Measurements from ENCODE around the gene NRROS. TPM values are rescaled to one million over a fixed set of nuclear protein-coding genes. Genes with fewer than 3 reads are reported as not detected.
"Not testable (repeated sequence)": the region's sequence is repeated elsewhere in the genome, so short reads cannot be mapped to it uniquely, and the experiment has no call there.

The NRROS gene
- total RNA-seq, 1 donor from 2014 or later = not detected

DNA sequence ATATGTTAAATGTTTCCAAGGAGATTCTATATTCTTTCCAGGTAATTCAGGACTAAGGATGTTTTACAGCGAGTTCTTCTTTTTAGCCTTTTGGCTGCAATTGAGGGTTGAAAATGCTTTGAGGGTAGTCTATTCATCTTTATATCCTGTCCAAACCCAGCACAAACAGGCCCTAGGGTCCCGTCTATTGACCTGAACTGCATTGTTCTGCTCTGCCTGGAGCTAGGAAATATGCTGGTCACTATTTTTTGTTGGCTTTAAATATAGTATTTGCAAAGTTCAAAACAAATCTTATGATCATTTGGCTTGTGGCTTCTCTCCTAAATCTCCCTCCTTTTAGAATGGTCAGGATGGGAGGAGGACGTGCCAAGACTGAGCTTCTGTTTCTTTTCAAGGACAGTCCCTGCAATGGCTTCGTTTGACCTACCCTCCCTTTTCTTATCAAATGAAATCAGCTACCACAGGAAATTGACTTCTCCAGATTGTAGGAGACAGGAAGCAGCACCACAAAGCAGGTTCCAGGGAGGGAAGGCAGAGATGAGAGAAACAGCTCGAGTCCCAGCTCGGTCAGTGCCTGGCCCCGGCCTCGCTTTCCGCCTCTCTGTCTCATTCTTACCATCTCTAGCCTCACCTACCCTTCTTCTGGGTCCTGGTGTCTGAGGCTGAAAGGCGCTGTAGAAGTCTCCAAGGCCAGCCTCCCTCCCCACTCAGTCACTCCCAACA lies 27.6 kb upstream of the NRROS start:
- DNase-seq (ENCODE audit: low read depth) (no peak), FAIRE-seq (no peak)
- H3K36me3 ChIP-seq (ENCODE audit: control insufficient read depth, insufficient read depth, low read length) = no peaks in the 10 kb centered on the region
- TF ChIP-seq, protein P1, sequence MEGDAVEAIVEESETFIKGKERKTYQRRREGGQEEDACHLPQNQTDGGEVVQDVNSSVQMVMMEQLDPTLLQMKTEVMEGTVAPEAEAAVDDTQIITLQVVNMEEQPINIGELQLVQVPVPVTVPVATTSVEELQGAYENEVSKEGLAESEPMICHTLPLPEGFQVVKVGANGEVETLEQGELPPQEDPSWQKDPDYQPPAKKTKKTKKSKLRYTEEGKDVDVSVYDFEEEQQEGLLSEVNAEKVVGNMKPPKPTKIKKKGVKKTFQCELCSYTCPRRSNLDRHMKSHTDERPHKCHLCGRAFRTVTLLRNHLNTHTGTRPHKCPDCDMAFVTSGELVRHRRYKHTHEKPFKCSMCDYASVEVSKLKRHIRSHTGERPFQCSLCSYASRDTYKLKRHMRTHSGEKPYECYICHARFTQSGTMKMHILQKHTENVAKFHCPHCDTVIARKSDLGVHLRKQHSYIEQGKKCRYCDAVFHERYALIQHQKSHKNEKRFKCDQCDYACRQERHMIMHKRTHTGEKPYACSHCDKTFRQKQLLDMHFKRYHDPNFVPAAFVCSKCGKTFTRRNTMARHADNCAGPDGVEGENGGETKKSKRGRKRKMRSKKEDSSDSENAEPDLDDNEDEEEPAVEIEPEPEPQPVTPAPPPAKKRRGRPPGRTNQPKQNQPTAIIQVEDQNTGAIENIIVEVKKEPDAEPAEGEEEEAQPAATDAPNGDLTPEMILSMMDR (IDR thresholded peaks at IDR 0.05; ENCODE audit: insufficient read depth, low read length, severe bottlenecking) = no peak
- H3K4me3 ChIP-seq (ENCODE audit: low read depth, low read length) = no peak overlapping the region
- H3K27me3 ChIP-seq (ENCODE audit: control insufficient read depth, insufficient read depth, low read length) = no peaks in the 10 kb centered on the region

DNA sequence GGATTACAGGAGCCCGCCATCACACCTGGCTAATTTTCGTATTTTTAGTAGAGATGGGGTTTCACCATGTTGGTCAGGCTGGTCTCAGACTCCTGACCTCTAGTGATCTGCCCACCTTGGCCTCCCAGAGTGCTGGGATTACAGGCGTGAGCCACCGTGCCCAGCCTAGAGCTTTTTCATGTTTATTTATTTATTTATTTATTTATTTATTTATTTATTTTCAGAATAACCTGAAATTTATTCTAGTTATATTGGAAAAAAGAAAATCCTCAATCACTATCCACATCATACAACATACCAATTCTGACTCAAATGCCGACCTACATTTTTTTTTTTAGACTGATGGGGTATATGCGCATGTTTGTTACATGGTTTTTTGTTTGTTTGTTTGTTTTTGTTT lies 24.3 kb upstream of the NRROS start:
- DNase-seq (ENCODE audit: low read depth); H3K4me3 ChIP-seq (ENCODE audit: low read depth, low read length); H3K36me3 ChIP-seq (ENCODE audit: control insufficient read depth, insufficient read depth, low read length); FAIRE-seq; H3K27me3 ChIP-seq (ENCODE audit: control insufficient read depth, insufficient read depth, low read length): not testable (repeated sequence)

DNA sequence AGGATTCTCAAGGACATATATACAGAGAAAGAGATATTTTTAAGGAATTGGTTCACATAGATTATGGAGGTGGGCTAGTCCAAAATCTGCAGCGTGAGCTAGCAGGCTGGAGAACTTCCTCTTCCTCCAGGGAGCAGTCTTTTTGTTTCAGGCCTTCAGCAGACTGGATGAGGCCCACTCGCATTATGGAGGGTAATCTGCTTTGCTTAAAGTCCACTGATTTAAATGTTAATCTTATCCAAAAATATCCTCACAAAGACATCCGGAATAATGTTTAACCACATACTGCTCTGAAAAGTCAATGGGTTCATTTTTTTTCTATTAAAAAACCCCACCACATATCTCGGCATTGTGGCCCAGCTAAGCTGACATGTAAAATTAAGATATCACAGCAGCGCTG lies 22.2 kb upstream of the NRROS start:
- H3K4me3 ChIP-seq (ENCODE audit: low read depth, low read length) = no peak overlapping the region
- no peaks in the 10 kb centered on the region for H3K36me3 ChIP-seq (ENCODE audit: control insufficient read depth, insufficient read depth, low read length)
- no peak for FAIRE-seq
- no peaks in the 10 kb centered on the region for H3K27me3 ChIP-seq (ENCODE audit: control insufficient read depth, insufficient read depth, low read length)
- DNase-seq (ENCODE audit: low read depth) = no peak
- TF ChIP-seq, protein P1 (IDR thresholded peaks at IDR 0.05; ENCODE audit: insufficient read depth, low read length, severe bottlenecking) = no peak

DNA sequence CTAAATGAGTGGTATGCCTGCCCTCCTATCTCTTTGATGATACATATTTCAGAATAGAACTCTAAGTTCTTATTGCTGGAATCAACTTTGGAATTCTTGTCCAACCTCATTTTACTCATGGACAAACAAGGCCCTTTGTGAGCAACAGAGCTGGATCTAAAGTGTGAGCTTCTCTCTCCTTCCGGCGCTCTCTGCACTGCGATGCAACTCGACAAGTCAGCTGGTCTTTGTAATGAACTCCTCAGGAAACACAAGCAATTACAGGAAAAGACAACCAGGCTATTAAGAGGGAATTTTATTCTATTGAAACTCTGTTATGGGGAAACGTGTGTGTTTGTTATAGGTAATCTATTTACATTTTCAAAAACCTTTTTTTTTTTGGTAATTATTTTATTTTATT lies 20.3 kb upstream of the NRROS start:
- TF ChIP-seq, protein P1 (IDR thresholded peaks at IDR 0.05; ENCODE audit: insufficient read depth, low read length, severe bottlenecking) = no peak
- H3K4me3 ChIP-seq (ENCODE audit: low read depth, low read length) = no peak overlapping the region
- H3K27me3 ChIP-seq (ENCODE audit: control insufficient read depth, insufficient read depth, low read length) = no peaks in the 10 kb centered on the region
- FAIRE-seq = no peak
- no peak for DNase-seq (ENCODE audit: low read depth)
- no peaks in the 10 kb centered on the region for H3K36me3 ChIP-seq (ENCODE audit: control insufficient read depth, insufficient read depth, low read length)

DNA sequence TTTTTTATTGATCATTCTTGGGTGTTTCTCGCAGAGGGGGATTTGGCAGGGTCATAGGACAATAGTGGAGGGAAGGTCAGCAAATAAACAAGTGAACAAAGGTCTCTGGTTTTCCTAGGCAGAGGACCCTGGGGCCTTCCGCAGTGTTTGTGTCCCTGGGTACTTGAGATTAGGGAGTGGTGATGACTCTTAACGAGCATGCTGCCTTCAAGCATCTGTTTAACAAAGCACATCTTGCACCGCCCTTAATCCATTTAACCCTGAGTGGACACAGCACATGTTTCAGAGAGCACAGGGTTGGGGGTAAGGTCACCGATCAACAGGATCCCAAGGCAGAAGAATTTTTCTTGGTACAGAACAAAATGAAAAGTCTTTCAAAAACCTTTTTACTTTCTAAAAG lies 19.9 kb upstream of the NRROS start:
- DNase-seq (ENCODE audit: low read depth); FAIRE-seq; H3K4me3 ChIP-seq (ENCODE audit: low read depth, low read length); H3K27me3 ChIP-seq (ENCODE audit: control insufficient read depth, insufficient read depth, low read length); H3K36me3 ChIP-seq (ENCODE audit: control insufficient read depth, insufficient read depth, low read length): not testable (repeated sequence)

DNA sequence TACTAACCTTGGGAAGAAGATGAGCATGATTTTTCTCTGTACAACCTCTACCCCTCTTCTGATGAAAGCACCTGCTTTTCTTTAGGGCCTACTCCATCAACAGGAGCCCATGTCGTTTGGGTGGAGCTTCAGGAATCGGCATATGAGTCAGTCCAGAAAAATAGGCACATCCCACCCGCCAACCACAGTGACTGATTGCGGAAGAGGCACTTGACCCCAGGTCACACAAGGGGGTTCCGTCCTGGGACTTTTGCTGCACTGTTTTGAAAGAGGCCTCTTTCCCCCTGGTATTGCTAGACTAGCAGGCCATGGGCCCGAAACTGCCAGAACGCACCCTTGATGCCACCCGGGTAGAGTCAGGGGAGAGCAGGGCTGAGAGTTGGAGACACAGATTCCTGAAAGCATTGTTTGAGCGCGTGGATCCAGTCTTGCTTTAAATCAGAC lies 19.3 kb upstream of the NRROS start:
- H3K27me3 ChIP-seq (ENCODE audit: control insufficient read depth, insufficient read depth, low read length) = no peaks in the 10 kb centered on the region
- no peaks in the 10 kb centered on the region for H3K36me3 ChIP-seq (ENCODE audit: control insufficient read depth, insufficient read depth, low read length)
- TF ChIP-seq, protein P1 (IDR thresholded peaks at IDR 0.05; ENCODE audit: insufficient read depth, low read length, severe bottlenecking) = no peak
- FAIRE-seq (no peak), DNase-seq (ENCODE audit: low read depth) (no peak)
- H3K4me3 ChIP-seq (ENCODE audit: low read depth, low read length) = no peak overlapping the region

DNA sequence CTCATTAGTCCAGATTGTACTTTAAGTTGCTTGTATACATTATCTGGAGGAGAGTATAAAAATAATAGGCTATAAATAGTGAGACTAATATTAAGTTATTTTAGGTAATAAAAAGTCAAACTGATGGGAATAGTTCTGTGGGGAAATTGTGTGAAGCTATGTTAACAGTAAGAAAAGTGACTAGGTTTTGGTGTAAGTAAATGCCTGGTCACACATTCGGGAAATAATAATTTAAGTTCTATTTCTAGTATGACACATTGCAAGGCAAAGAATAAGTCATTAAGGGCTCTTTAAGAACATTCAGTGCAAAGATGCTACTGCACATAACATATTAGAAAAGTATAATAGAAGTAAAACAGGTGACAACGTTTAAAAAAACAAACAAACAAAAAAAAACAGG lies 18.8 kb upstream of the NRROS start:
- no peaks in the 10 kb centered on the region for H3K27me3 ChIP-seq (ENCODE audit: control insufficient read depth, insufficient read depth, low read length)
- H3K36me3 ChIP-seq (ENCODE audit: control insufficient read depth, insufficient read depth, low read length) = no peaks in the 10 kb centered on the region
- H3K4me3 ChIP-seq (ENCODE audit: low read depth, low read length) = no peak overlapping the region
- DNase-seq (ENCODE audit: low read depth) (no peak), FAIRE-seq (no peak)
- TF ChIP-seq, protein P1 (IDR thresholded peaks at IDR 0.05; ENCODE audit: insufficient read depth, low read length, severe bottlenecking) = no peak
